ENCODE results near the gene MED27. TPM values are rescaled to one million over a fixed set of nuclear protein-coding genes. Genes with fewer than 3 reads are reported as not detected.

Gene MED27
- total RNA-seq, 2 donors from 2014 or later = 28.3 to 31.8 TPM

GRCh38 chr9:131841765-131842318 lies 237.8 kb downstream of the MED27 start:
- Mint-ChIP-seq H3K36me3 (no peaks in the 10 kb centered on the region), H3K9me3 (no peaks in the 10 kb centered on the region), H3K27ac (no peak overlapping the region)
- ATAC-seq (no peak), DNase-seq (ENCODE audit: low spot score in 2 of 2) (no peak)

- Mint-ChIP-seq H3K27ac (no peak overlapping the region), H3K9me3 (peaks cover 0 to 3% of the 10 kb centered on the region in 2 donors), H3K36me3 (peaks cover 2% of the 10 kb centered on the region in 2 donors)
- no peak for DNase-seq (ENCODE audit: low spot score in 2 of 2)
- ATAC-seq = no peak
Observed at GRCh38 chr9:131840751-131841702, 238.6 kb downstream of the MED27 start.

- peaks cover 0 to 8% of the 10 kb centered on the region in 2 donors for H3K9me3 Mint-ChIP-seq
- H3K36me3 Mint-ChIP-seq = peaks cover 5 to 6% of the 10 kb centered on the region in 2 donors
- H3K27ac Mint-ChIP-seq = peak overlapping the region; percentile 36 to 70
- no peak for DNase-seq (ENCODE audit: low spot score in 2 of 2)
- peak in 1 of 2 donors; percentile 13 for ATAC-seq
Observed at GRCh38 chr9:131840220-131840619, 239.4 kb downstream of the MED27 start.

- peaks cover 0 to 8% of the 10 kb centered on the region in 2 donors for H3K9me3 Mint-ChIP-seq
- DNase-seq (ENCODE audit: low spot score in 2 of 2) (peak in 1 of 2 donors; percentile 64), ATAC-seq (peak; percentile 76 to 88)
- peaks cover 9 to 10% of the 10 kb centered on the region in 2 donors for H3K36me3 Mint-ChIP-seq
- peak overlapping the region; percentile 36 to 70 for H3K27ac Mint-ChIP-seq
Observed at GRCh38 chr9:131839281-131840084, 240.2 kb downstream of the MED27 start.

- DNase-seq (ENCODE audit: low spot score in 2 of 2) (no peak), ATAC-seq (no peak)
- Mint-ChIP-seq H3K27ac (no peak overlapping the region), H3K36me3 (peaks cover 16% of the 10 kb centered on the region in 2 donors), H3K9me3 (peaks cover 7 to 8% of the 10 kb centered on the region in 2 donors)
Observed at GRCh38 chr9:131838530-131839280, 241.0 kb downstream of the MED27 start.

- H3K27ac Mint-ChIP-seq = no peak overlapping the region
- peaks cover 16 to 20% of the 10 kb centered on the region in 2 donors for H3K36me3 Mint-ChIP-seq
- ATAC-seq (no peak), DNase-seq (ENCODE audit: low spot score in 2 of 2) (no peak)
- H3K9me3 Mint-ChIP-seq = peaks cover 8 to 9% of the 10 kb centered on the region in 2 donors
Observed at GRCh38 chr9:131837836-131838235, 241.8 kb downstream of the MED27 start.

GRCh38 chr9:131837316-131837715 lies 242.4 kb downstream of the MED27 start:
- peaks cover 8 to 9% of the 10 kb centered on the region in 2 donors for H3K9me3 Mint-ChIP-seq
- peaks cover 16 to 20% of the 10 kb centered on the region in 2 donors for H3K36me3 Mint-ChIP-seq
- no peak for ATAC-seq

GRCh38 chr9:131836607-131837315 lies 242.9 kb downstream of the MED27 start:
- peaks cover 16 to 20% of the 10 kb centered on the region in 2 donors for H3K36me3 Mint-ChIP-seq
- peaks cover 8 to 9% of the 10 kb centered on the region in 2 donors for H3K9me3 Mint-ChIP-seq
- ATAC-seq (no peak), DNase-seq (ENCODE audit: low spot score in 2 of 2) (no peak)
- H3K27ac Mint-ChIP-seq = no peak overlapping the region

More at GRCh38 chr9:131837316-131837715, 242.4 kb downstream of the MED27 start:
- H3K27ac Mint-ChIP-seq = peak overlapping the region in 1 of 2 donors; percentile 44
- DNase-seq (ENCODE audit: low spot score in 2 of 2) = no peak

GRCh38 chr9:131836021-131836420 lies 243.6 kb downstream of the MED27 start:
- Mint-ChIP-seq H3K27ac (no peak overlapping the region), H3K36me3 (peaks cover 16 to 20% of the 10 kb centered on the region in 2 donors), H3K9me3 (peaks cover 8 to 9% of the 10 kb centered on the region in 2 donors)
- no peak for DNase-seq (ENCODE audit: low spot score in 2 of 2)
- ATAC-seq = no peak

GRCh38 chr9:131835151-131835910 lies 244.3 kb downstream of the MED27 start:
- H3K9me3 Mint-ChIP-seq = peaks cover 8 to 9% of the 10 kb centered on the region in 2 donors
- ATAC-seq = no peak
- no peak for DNase-seq (ENCODE audit: low spot score in 2 of 2)
- H3K36me3 Mint-ChIP-seq = peaks cover 16 to 20% of the 10 kb centered on the region in 2 donors
- H3K27ac Mint-ChIP-seq = no peak overlapping the region

GRCh38 chr9:131834721-131835120 lies 244.9 kb downstream of the MED27 start:
- Mint-ChIP-seq H3K9me3 (peaks cover 8 to 9% of the 10 kb centered on the region in 2 donors), H3K27ac (no peak overlapping the region), H3K36me3 (peaks cover 16 to 20% of the 10 kb centered on the region in 2 donors)
- ATAC-seq = no peak
- DNase-seq (ENCODE audit: low spot score in 2 of 2) = no peak

- no peak for DNase-seq (ENCODE audit: low spot score in 2 of 2)
- peak; percentile 72 to 88 for ATAC-seq
- H3K9me3 Mint-ChIP-seq = peaks cover 8 to 9% of the 10 kb centered on the region in 2 donors
- peaks cover 16 to 20% of the 10 kb centered on the region in 2 donors for H3K36me3 Mint-ChIP-seq
- H3K27ac Mint-ChIP-seq = no peak overlapping the region
Observed at GRCh38 chr9:131833906-131834305, 245.8 kb downstream of the MED27 start.

- H3K27ac Mint-ChIP-seq = no peak overlapping the region
- DNase-seq (ENCODE audit: low spot score in 2 of 2) (no peak), ATAC-seq (no peak)
- peaks cover 16 to 20% of the 10 kb centered on the region in 2 donors for H3K36me3 Mint-ChIP-seq
- H3K9me3 Mint-ChIP-seq = peaks cover 8 to 9% of the 10 kb centered on the region in 2 donors
Observed at GRCh38 chr9:131833083-131833482, 246.6 kb downstream of the MED27 start.

GRCh38 chr9:131831380-131832165 lies 248.1 kb downstream of the MED27 start:
- H3K27ac Mint-ChIP-seq = no peak overlapping the region
- ATAC-seq = no peak
- peaks cover 16 to 20% of the 10 kb centered on the region in 2 donors for H3K36me3 Mint-ChIP-seq
- H3K9me3 Mint-ChIP-seq = peaks cover 8 to 9% of the 10 kb centered on the region in 2 donors
- DNase-seq (ENCODE audit: low spot score in 2 of 2) = no peak

Measured in activated naive CD4-positive, alpha-beta T cell treated with anti-CD3 and anti-CD28 coated beads, Interleukin-2, amount 50 U/mL, for 72 hours (primary cell).